C4-2B (cell line): ENCODE measurements around the gene ITGAD.

Source experiments
- ZFX ChIP-seq: fragments of 450-650 bp; IDR thresholded peaks from 2 replicates; pipeline ENCODE4 v1.6.1; 2017
- TF ChIP-seq, protein P1 (sequence below): fragments of 450-650 bp; conservative IDR thresholded peaks from 2 replicates; pipeline ENCODE4 v1.5.1; 2017; ENCODE audit warnings: mild to moderate bottlenecking

- TF ChIP-seq, protein P1, sequence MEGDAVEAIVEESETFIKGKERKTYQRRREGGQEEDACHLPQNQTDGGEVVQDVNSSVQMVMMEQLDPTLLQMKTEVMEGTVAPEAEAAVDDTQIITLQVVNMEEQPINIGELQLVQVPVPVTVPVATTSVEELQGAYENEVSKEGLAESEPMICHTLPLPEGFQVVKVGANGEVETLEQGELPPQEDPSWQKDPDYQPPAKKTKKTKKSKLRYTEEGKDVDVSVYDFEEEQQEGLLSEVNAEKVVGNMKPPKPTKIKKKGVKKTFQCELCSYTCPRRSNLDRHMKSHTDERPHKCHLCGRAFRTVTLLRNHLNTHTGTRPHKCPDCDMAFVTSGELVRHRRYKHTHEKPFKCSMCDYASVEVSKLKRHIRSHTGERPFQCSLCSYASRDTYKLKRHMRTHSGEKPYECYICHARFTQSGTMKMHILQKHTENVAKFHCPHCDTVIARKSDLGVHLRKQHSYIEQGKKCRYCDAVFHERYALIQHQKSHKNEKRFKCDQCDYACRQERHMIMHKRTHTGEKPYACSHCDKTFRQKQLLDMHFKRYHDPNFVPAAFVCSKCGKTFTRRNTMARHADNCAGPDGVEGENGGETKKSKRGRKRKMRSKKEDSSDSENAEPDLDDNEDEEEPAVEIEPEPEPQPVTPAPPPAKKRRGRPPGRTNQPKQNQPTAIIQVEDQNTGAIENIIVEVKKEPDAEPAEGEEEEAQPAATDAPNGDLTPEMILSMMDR = no peak
- no peak for TF ChIP-seq ZFX
Observed at GRCh38 chr16:31350275-31351005, 42.7 kb upstream of the ITGAD start.
